Subcutaneous abdominal adipose tissue (tissue), 5 donors: ENCODE measurements around the gene SPOCK2.

Experiments
- H3K27ac ChIP-seq: one replicate; pipeline ENCODE4 v1.7.0; 2013; ENCODE audit warnings: low read depth, mild to moderate bottlenecking, inconsistent platforms, low read length, moderate library complexity
- H3K27me3 ChIP-seq, 5 donors: one replicate each; pipeline ENCODE4 v1.7.0; 2013; ENCODE audit warnings: low read length in 5 of 5, inconsistent platforms in 1 of 5; ENCODE audit not compliant: control insufficient read depth in 5 of 5, insufficient read depth in 4 of 5
- H3K36me3 ChIP-seq, 5 donors: one replicate each; pipeline ENCODE4 v1.7.0; 2013; ENCODE audit warnings: low read length in 5 of 5; ENCODE audit not compliant: control insufficient read depth in 5 of 5, insufficient read depth in 5 of 5
- H3K4me1 ChIP-seq, 5 donors: one replicate each; pipeline ENCODE4 v1.7.0; 2013; ENCODE audit warnings: low read length in 5 of 5, mild to moderate bottlenecking in 3 of 5, moderate library complexity in 1 of 5; ENCODE audit not compliant: control insufficient read depth in 5 of 5, insufficient read depth in 5 of 5
- H3K4me3 ChIP-seq, 5 donors: one replicate each; pipeline ENCODE4 v1.7.0; 2013; ENCODE audit warnings: low read length in 5 of 5, low read depth in 1 of 5
- H3K9ac ChIP-seq, 5 donors: one replicate each; pipeline ENCODE4 v1.7.0; 2013; ENCODE audit warnings: low read length in 5 of 5, mild to moderate bottlenecking in 4 of 5, moderate library complexity in 3 of 5
- H3K9me3 ChIP-seq, 5 donors: one replicate each; pipeline ENCODE4 v1.7.0; 2013; ENCODE audit warnings: low read length in 5 of 5; ENCODE audit not compliant: control insufficient read depth in 5 of 5
- donor health status: healthy.
- donor health status: healthy.
- donor health status: healthy.
- donor health status: healthy.
- donor health status: healthy.

SPOCK2 gene

DNA sequence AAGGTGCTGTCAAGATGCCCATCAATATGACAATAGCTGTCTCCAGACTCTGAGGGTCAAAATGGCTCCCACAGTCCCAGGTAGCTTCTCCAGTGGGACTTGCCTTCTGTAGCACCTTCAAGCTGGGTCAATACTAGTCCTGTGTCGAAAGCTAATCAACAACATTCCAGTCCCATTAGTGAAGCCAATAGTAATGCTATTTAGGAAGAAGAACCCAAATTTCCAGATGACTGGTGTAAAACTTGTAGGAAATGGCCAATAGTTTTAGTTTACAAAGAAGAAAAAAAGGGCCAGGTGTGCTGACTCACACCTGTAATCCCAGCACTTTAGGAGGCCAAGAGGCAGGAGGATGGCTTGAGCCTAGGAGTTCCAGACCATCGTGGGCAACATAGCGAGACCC is 2.0 kb upstream of the SPOCK2 start:
- peaks cover 0 to 32% (median 24%) of the 10 kb centered on the region in 5 donors for H3K4me1 ChIP-seq
- H3K27ac ChIP-seq = no peak overlapping the region
- H3K9ac ChIP-seq = no peak overlapping the region
- H3K4me3 ChIP-seq = no peak overlapping the region
- peaks cover 0 to 6% (median 3%) of the 10 kb centered on the region in 5 donors for H3K36me3 ChIP-seq
- H3K9me3 ChIP-seq = no peaks in the 10 kb centered on the region
- peaks cover 9 to 21% (median 17%) of the 10 kb centered on the region in 5 donors for H3K27me3 ChIP-seq

DNA sequence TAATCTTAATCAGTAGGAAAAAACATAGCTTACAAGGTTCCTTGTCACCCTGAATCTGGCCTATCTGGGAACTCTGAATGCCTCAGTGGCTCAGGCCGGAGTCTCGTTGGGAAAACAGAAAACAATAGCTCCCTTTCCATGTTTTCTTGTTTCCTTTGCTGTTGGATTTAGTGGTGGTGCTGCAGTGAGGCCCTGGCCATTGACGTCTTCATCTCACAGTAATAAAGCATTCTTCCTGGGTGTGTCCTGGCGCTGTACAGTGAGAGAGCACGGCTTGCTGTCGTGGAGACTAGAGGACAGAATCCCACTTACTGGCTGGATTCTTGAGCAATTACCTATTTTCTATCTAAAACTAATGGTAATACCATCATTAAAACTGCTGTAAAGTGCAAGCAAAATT is 1.3 kb upstream of the SPOCK2 start:
- Histone ChIP-seq H3K9ac (no peak overlapping the region), H3K4me3 (no peak overlapping the region), H3K4me1 (peaks cover 0 to 32% (median 24%) of the 10 kb centered on the region in 5 donors), H3K27me3 (peaks cover 9 to 21% (median 17%) of the 10 kb centered on the region in 5 donors), H3K27ac (no peak overlapping the region), H3K9me3 (no peaks in the 10 kb centered on the region), H3K36me3 (peaks cover 0 to 6% (median 3%) of the 10 kb centered on the region in 5 donors)

DNA sequence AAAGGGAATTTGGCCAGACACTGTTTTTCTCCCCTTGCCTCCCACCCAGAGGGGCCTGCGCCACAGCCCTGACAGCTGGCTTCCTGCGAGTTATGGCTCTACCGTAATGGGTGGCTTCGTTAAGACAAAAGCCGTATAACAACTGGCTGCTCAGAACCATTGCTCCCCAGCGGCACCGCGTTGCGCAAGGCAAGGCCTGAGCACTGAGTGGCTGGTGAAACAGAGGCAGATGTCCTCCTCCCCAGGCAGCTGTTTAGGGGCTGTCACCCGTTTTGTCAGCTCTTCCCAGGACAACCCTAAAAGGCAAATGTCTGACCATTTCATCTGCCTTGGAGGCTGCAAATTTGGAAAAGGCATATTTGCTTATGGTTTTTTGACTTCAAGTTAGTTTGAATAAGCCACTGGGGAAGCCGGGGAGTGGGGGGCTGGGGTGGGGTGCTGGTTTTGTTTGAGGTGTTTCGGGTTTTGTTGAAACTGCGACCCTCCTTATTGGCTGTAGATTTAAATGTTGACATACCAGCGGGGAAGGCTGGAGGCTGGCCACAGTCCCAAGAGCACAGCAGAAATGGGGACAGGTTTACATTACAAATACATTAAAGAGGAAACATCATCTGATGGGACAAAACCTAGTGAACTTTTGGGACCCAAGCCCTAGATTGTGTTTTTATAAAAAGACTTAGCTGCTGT is 681 bp upstream of the SPOCK2 start:
- Histone ChIP-seq H3K27ac (no peak overlapping the region), H3K36me3 (peaks cover 0 to 4% (median under 1%) of the 10 kb centered on the region in 5 donors), H3K27me3 (peaks cover 9 to 21% (median 17%) of the 10 kb centered on the region in 5 donors), H3K9me3 (no peaks in the 10 kb centered on the region), H3K4me3 (peak overlapping the region; percentile 50 to 64 (median 61)), H3K4me1 (peaks cover 0 to 32% (median 24%) of the 10 kb centered on the region in 5 donors), H3K9ac (peak overlapping the region in 2 of 5 donors; percentile 14 to 35)

DNA sequence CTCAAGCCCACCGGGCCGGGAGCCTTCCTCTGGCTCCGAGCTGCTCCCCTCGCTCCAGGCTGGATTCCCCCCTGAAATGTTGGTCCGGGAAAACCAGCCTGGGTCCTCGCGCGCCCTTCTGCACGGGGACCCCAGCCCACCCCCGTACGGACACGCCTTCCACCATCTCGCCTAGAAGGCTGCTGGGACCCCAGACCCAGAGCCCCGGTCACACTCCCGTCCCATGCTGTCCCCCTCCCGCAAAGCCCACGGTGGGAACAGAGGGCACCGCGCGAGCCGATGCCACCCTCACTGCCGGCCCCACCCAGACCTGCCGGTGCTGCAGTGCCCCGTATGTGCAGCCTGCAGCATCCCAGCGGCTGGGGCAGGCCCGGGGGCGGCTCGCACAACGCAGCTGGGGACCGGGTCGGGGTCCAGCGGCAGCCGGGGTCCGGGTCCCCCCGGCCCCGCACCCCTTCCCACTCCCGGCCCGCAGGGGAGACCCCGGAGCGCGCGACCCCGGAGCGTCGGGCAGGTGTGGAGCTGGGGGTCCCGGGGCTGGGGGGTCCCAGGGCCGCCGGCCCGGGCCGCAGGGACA is 871 bp downstream of the SPOCK2 start:
- Histone ChIP-seq H3K4me1 (peaks cover 0 to 40% (median 24%) of the 10 kb centered on the region in 5 donors), H3K9me3 (no peaks in the 10 kb centered on the region), H3K9ac (peak overlapping the region in 3 of 5 donors; percentile 35 to 56 (median 42)), H3K36me3 (no peaks in the 10 kb centered on the region), H3K4me3 (peak overlapping the region in 4 of 5 donors; percentile 58 to 68 (median 64)), H3K27me3 (peaks cover 9 to 21% (median 17%) of the 10 kb centered on the region in 5 donors), H3K27ac (no peak overlapping the region)

DNA sequence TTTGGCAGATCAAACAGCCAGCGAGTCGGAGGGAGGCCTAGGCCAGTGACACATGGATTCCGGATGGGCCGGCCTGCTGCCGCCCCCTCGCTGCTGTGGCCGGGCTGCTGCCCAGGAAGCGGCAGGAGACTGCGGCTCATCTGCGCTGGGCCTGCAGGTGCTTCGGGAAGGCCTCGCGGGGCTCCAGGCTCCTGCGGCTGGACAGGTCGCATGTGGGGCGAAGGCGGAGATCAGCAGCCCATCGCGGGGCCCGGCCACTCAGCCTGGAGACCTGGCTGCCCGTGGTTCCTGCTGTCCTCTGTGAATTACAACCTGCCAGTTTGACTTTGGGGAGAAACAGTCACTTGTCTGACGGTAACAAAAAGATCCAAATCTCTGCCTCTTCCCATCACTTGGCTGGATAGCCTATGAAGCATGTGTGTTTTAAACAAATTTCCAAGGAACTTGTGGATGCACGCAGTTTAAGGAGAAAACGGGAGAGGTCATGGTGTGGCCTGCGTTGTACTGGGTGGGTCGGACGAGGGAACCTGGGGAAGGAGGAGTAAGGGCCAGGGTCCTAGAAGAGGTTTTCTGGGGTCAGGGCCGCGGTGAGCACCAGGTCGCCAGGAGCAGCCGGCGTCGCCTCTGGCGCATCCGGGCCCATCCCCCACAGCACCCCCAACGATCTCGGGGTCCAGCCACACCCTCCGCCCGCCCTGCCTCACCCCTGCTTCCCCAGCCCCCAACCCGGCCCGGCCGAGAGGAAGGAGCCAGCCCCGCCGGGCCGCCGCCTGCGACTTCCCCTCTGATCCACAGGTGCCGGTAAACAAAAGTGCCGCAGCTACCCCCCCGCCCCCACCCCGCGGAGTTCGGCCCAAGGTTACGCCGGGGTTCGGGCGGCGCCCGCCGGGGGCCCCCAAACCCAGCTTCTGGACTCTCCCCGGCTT is 1.6 kb downstream of the SPOCK2 start:
- peak overlapping the region in 4 of 5 donors; percentile 42 to 68 (median 60) for H3K4me3 ChIP-seq
- peaks cover 9 to 21% (median 17%) of the 10 kb centered on the region in 5 donors for H3K27me3 ChIP-seq
- no peaks in the 10 kb centered on the region for H3K36me3 ChIP-seq
- peak overlapping the region in 1 of 5 donors; percentile 42 for H3K9ac ChIP-seq
- peaks cover 0 to 40% (median 24%) of the 10 kb centered on the region in 5 donors for H3K4me1 ChIP-seq
- no peaks in the 10 kb centered on the region for H3K9me3 ChIP-seq
- no peak overlapping the region for H3K27ac ChIP-seq

DNA sequence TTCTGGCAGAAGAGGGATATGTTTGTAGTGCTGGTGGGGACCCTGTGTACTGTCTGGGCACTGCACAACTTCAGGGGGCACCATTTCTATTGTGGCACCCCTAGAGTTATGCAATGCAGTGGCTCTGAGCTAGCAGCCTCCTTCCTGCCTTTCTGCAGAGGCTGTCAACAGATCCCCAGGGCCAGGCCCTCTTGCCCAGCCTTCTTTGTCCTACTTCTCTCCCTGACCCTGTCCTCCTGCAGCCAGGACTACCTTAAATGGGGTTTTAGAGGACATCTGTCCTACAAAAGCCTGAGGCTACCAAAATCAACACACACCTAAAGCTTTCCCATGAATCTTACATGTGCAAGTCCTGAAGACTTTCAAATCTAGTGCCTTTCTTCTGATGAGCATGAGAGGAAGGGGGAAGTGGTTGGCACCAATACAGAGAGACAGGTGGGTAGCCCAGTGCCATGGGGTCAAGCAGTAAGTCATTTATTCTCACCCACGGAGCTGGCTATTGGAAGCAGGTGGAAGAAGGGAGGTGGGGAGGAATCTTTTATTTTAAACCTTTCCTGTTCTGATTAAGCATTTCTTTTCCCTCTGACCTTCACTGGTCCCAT is 2.4 kb downstream of the SPOCK2 start:
- H3K27ac ChIP-seq = no peak overlapping the region
- no peak overlapping the region for H3K9ac ChIP-seq
- H3K4me1 ChIP-seq = peaks cover 0 to 40% (median 24%) of the 10 kb centered on the region in 5 donors

DNA sequence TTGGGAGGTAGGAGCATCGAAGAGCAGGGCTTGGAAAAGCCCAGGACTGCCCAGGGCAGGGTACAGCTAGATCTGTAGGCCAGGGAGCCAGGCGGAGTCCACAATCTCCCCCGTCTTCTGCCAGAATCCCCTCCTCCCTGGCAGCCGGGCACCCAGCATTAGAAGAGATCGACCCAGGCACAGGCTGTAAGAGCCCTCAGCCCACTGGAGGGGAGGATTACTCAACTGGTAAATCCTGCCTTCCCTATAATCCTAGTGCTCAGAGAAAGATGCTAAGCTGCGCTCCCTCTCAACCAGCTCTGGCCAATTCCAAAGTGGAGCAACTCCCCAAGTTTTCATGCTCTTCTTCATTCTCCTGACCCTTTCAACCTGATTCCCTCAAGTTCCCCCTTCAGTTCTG is 3.2 kb downstream of the SPOCK2 start:
- H3K9ac ChIP-seq = no peak overlapping the region
- no peaks in the 10 kb centered on the region for H3K9me3 ChIP-seq
- no peak overlapping the region for H3K27ac ChIP-seq
- peaks cover 9 to 21% (median 17%) of the 10 kb centered on the region in 5 donors for H3K27me3 ChIP-seq
- no peak overlapping the region for H3K4me3 ChIP-seq
- H3K4me1 ChIP-seq = peaks cover 0 to 40% (median 24%) of the 10 kb centered on the region in 5 donors
- no peaks in the 10 kb centered on the region for H3K36me3 ChIP-seq

More for the DNA sequence above, 2.4 kb downstream of the SPOCK2 start:
- Histone ChIP-seq H3K36me3 (no peaks in the 10 kb centered on the region), H3K9me3 (no peaks in the 10 kb centered on the region), H3K27me3 (peaks cover 9 to 21% (median 17%) of the 10 kb centered on the region in 5 donors), H3K4me3 (no peak overlapping the region)

DNA sequence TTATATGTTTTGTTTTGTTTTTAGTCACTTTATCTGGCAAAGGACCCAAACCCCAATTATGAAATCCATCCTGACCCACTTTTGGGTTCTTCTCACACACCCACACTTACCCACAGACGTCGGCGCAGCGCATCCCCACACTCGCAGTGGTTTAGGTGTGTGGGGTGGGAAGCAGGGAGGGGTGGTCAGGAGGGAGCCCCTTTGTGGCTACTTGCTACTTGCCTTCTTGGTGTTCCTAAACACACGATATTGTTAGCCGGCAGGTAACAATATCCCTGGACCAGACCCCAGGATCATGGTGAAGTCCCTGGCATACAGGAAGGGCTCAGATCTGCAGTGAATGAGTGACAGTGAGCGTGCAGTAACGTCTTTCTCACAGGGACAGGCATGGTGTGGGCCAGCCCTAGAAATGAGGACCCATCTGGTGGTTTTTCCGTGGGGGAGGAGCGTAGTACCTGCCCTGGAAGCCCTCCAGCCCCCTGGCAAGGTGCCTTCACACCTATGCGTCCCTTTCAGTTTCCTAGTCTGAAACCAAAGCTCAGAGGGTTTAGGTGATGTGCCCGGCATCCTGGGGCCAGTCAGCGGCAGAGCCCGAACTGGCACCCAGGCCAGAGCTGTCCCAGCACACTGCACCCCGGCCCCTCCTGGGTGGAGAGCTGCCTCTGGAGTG is 4.4 kb downstream of the SPOCK2 start:
- H3K4me1 ChIP-seq = peaks cover 0 to 34% (median 20%) of the 10 kb centered on the region in 5 donors
- H3K4me3 ChIP-seq = no peak overlapping the region
- H3K9ac ChIP-seq = no peak overlapping the region

More for the DNA sequence above, 4.4 kb downstream of the SPOCK2 start:
- Histone ChIP-seq H3K36me3 (no peaks in the 10 kb centered on the region), H3K9me3 (no peaks in the 10 kb centered on the region), H3K27ac (no peak overlapping the region), H3K27me3 (peaks cover 9 to 21% (median 17%) of the 10 kb centered on the region in 5 donors)
